K562 (cell line): Measurements from ENCODE around the gene LSM12. TPM values are rescaled to one million over a fixed set of nuclear protein-coding genes. Genes with fewer than 3 reads are reported as not detected.
A peak's percentile ranks its signal among the peaks of the same experiment; 100 is the strongest.

Experiments
- ARID1B ChIP-seq: fragments of 450-650 bp; IDR thresholded peaks from 2 replicates; pipeline ENCODE4 v1.6.1; 2016; ENCODE audit warnings: antibody characterized with exemption, mild to moderate bottlenecking, inconsistent platforms
- DNMT1 ChIP-seq: fragments of 450-650 bp; IDR thresholded peaks from 2 replicates; pipeline ENCODE4 v1.6.1; 2016; ENCODE audit warnings: antibody characterized with exemption, mild to moderate bottlenecking
- GTF2E2 ChIP-seq: fragments of 200-800 bp; sonication (Bioruptor generic); IDR thresholded peaks from 2 replicates; pipeline ENCODE4 v1.6.1; 2016; ENCODE audit warnings: missing genetic modification characterization, missing compliant biosample characterization
- JUNB ChIP-seq: fragments of 450-650 bp; formaldehyde crosslinking; conservative IDR thresholded peaks from 2 replicates; pipeline ENCODE4 v1.4.0; 2020; ENCODE audit warnings: mild to moderate bottlenecking
- KAT8 ChIP-seq: fragments of 450-650 bp; IDR thresholded peaks from 2 replicates; pipeline ENCODE4 v1.6.1; 2016; ENCODE audit warnings: low read depth, mild to moderate bottlenecking
- KLF10 ChIP-seq: fragments of 250-450 bp; sonication (Bioruptor Pico); IDR thresholded peaks from 2 replicates; pipeline ENCODE4 v1.6.1; 2021; ENCODE audit warnings: matching md5 sums
- MEIS2 ChIP-seq: fragments of 450-650 bp; IDR thresholded peaks from 2 replicates; pipeline ENCODE4 v1.6.1; 2014; ENCODE audit warnings: mild to moderate bottlenecking; ENCODE audit not compliant: partially characterized antibody
- PML ChIP-seq: IDR thresholded peaks from 2 replicates; pipeline ENCODE4 v1.6.1; 2012; ENCODE audit warnings: low read length, inconsistent platforms
- SMARCE1 ChIP-seq: fragments of 450-650 bp; IDR thresholded peaks from 2 replicates; pipeline ENCODE4 v1.7.1; 2016; ENCODE audit warnings: mild to moderate bottlenecking
- SPI1 ChIP-seq: IDR thresholded peaks from 2 replicates; pipeline ENCODE4 v1.6.1; 2011; ENCODE audit warnings: low read depth, low read length, control low read depth, borderline replicate concordance
- SUPT5H ChIP-seq: fragments of 450-650 bp; IDR thresholded peaks from 2 replicates; pipeline ENCODE4 v1.6.1; 2016
- TAF7 ChIP-seq: fragments of 450-650 bp; IDR thresholded peaks from 2 replicates; pipeline ENCODE4 v1.6.1; 2016; ENCODE audit warnings: missing genetic modification characterization, missing compliant biosample characterization
- TCF3 ChIP-seq: sonication (generic); formaldehyde crosslinking; IDR thresholded peaks from 2 replicates; pipeline ENCODE4 v1.4.0; 2020; ENCODE audit warnings: mild to moderate bottlenecking, missing genetic modification reagents
- ZEB2 ChIP-seq: fragments of 450-650 bp; IDR thresholded peaks from 2 replicates; pipeline ENCODE4 v1.6.1; 2016
- ZNF384 ChIP-seq: IDR thresholded peaks from 2 replicates; pipeline ENCODE4 v1.6.1; 2012; ENCODE audit warnings: low read depth, low read length, improper control_type of control experiment
- ZNF408 ChIP-seq: fragments of 250-450 bp; sonication (Bioruptor Pico); IDR thresholded peaks from 2 replicates; pipeline ENCODE4 v1.4.0; 2020; ENCODE audit warnings: low read depth, mild to moderate bottlenecking, moderate library complexity
- ZNF695 ChIP-seq: fragments of 450-650 bp; formaldehyde crosslinking; IDR thresholded peaks from 2 replicates; pipeline ENCODE4 v1.4.0; 2020; ENCODE audit warnings: mild to moderate bottlenecking, moderate library complexity
- ZNF699 ChIP-seq: fragments of 250-450 bp; sonication (Bioruptor Pico); IDR thresholded peaks from 2 replicates; pipeline ENCODE4 v1.8.0; 2021; ENCODE audit warnings: mild to moderate bottlenecking, moderate library complexity; ENCODE audit not compliant: insufficient replicate concordance
- polyA plus RNA-seq, 8 experiments: library from polyadenylated mRNA; depleted of rRNA in 4 of 8; stranded (reverse) in 5 of 8; unstranded in 3 of 8; fragments of >200 nt; fragmentation: Nextera tagmentation in 2 of 8; fragmentation: Illumina TruSeq in 1 of 8; extraction: Ambion mirVana in 2 of 8; extraction: Trizol in 1 of 8; gene quantifications; 2 replicates each; pipeline versions ENCODE4 v1.2.1 to v1.2.3, GENCODE V29; 2011 to 2014; ENCODE audit warnings: inconsistent platforms in 1 of 8, missing spikeins in 1 of 8
- total RNA-seq, 7 experiments: library from RNA; depleted of rRNA in 6 of 7; stranded (reverse); fragments of >200 nt in 6 of 7; fragmentation: Illumina TruSeq in 2 of 7; extraction: Trizol in 2 of 7; gene quantifications; 2 replicates each; pipeline versions ENCODE4 v1.2.1 to v1.2.3, GENCODE V29; 2011 to 2021; ENCODE audit warnings: low replicate concordance in 1 of 7
- TF ChIP-seq, protein P1 (sequence below), 3 experiments: fragments of 200-800 bp in 1 of 3; sonication (Bioruptor generic) in 1 of 3; sonication (generic) in 1 of 3; formaldehyde crosslinking in 1 of 3; IDR thresholded peaks; 2 replicates each; pipeline versions ENCODE4 v1.6.1 to v1.8.0; 2016 to 2022; ENCODE audit warnings: mild to moderate bottlenecking in 2 of 3, missing compliant biosample characterization in 2 of 3, missing genetic modification characterization in 2 of 3, missing genetic modification reagents in 1 of 3
- TF ChIP-seq, protein P2 (sequence below): sonication (generic); formaldehyde crosslinking; IDR thresholded peaks from 2 replicates; pipeline ENCODE4 v1.8.1; 2023; ENCODE audit warnings: mild to moderate bottlenecking, missing genetic modification reagents
- TF ChIP-seq, protein P3 (sequence below): fragments of 450-650 bp; IDR thresholded peaks from 2 replicates; pipeline ENCODE4 v1.6.1; 2016
- TF ChIP-seq, protein P4 (sequence below): fragments of 250-450 bp; sonication (Bioruptor Pico); IDR thresholded peaks from 2 replicates; pipeline ENCODE4 v1.4.0; 2020; ENCODE audit warnings: borderline replicate concordance
- TF ChIP-seq, protein P5 (sequence below): fragments of 250-450 bp; sonication (Bioruptor Pico); IDR thresholded peaks from 2 replicates; pipeline ENCODE4 v1.6.1; 2021; ENCODE audit warnings: mild to moderate bottlenecking

The LSM12 gene
- total and polyA plus RNA-seq, 9 of the 15 experiments (the other 6 are each of a cell fraction or from before 2014, with no cell fraction given) = 53.0 to 258 (median 89.3) TPM

DNA sequence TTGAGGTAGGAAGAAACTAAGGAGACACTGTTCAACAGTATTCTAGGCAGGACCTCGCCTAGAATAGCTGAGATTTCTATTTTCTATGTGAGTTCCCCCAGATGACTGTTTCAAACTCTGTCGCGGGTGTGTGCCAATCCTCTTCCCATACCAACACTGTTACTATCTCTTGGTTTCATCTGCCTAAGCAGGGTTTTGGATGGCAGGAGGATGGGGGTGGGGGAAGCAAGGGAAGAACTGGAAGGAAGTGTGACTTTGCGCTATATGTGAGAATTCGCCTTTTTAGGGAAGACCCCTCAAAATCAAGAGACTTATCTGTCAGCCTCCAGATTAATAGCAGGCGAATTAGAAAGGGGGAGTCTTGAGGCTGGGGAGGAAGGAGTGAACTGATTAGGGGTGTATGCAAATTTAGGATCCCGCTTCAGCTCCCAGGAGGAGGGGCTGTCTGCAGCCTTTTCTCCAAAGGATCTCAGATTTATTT lies 3.5 kb upstream of the LSM12 start (continued):
- TF ChIP-seq, protein P1, sequence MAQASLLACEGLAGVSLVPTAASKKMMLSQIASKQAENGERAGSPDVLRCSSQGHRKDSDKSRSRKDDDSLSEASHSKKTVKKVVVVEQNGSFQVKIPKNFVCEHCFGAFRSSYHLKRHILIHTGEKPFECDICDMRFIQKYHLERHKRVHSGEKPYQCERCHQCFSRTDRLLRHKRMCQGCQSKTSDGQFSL (CRISPR knock-in tag; IDR thresholded peaks at IDR 0.05) = 0 out of 2 replicates have a peak, but pooled peaks have one; percentile 4
- TF ChIP-seq, protein P1 (tag; IDR thresholded peaks at IDR 0.05) = no peak
- TF ChIP-seq, protein P2, sequence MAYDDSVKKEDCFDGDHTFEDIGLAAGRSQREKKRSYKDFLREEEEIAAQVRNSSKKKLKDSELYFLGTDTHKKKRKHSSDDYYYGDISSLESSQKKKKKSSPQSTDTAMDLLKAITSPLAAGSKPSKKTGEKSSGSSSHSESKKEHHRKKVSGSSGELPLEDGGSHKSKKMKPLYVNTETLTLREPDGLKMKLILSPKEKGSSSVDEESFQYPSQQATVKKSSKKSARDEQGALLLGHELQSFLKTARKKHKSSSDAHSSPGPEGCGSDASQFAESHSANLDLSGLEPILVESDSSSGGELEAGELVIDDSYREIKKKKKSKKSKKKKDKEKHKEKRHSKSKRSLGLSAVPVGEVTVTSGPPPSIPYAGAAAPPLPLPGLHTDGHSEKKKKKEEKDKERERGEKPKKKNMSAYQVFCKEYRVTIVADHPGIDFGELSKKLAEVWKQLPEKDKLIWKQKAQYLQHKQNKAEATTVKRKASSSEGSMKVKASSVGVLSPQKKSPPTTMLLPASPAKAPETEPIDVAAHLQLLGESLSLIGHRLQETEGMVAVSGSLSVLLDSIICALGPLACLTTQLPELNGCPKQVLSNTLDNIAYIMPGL (CRISPR knock-in tag) = no peak
- TF ChIP-seq ZNF384 = peak; percentile 29; the same call in 1 of the 2 replicates
- no peak for TF ChIP-seq JUNB (CRISPR knock-in tag)
- no peak for TF ChIP-seq TAF7 (tag)
- no peak; the same call in 1 of the 2 replicates for TF ChIP-seq TCF3 (CRISPR knock-in tag)
- no peak for TF ChIP-seq ZNF408 (CRISPR knock-in tag)
- TF ChIP-seq ZEB2 = no peak
- no peak for TF ChIP-seq DNMT1
- TF ChIP-seq KLF10 (CRISPR knock-in tag) = no peak
- peak; percentile 46; the same call in 1 of the 2 replicates for TF ChIP-seq SUPT5H
- TF ChIP-seq KAT8 = no peak
- peak; percentile 53 for TF ChIP-seq MEIS2
- 0 out of 2 replicates have a peak, but pooled peaks have one; percentile 2 for TF ChIP-seq SPI1
- no peak for TF ChIP-seq ZNF699 (CRISPR knock-in tag)
- TF ChIP-seq ZNF695 (CRISPR knock-in tag) = no peak
- TF ChIP-seq, protein P3, sequence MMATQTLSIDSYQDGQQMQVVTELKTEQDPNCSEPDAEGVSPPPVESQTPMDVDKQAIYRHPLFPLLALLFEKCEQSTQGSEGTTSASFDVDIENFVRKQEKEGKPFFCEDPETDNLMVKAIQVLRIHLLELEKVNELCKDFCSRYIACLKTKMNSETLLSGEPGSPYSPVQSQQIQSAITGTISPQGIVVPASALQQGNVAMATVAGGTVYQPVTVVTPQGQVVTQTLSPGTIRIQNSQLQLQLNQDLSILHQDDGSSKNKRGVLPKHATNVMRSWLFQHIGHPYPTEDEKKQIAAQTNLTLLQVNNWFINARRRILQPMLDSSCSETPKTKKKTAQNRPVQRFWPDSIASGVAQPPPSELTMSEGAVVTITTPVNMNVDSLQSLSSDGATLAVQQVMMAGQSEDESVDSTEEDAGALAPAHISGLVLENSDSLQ = peak; percentile 52
- TF ChIP-seq SMARCE1 = 0 out of 2 replicates have a peak, but pooled peaks have one; percentile 60
- TF ChIP-seq GTF2E2 (tag) = peak; percentile 54; the same call in 1 of the 2 replicates
- TF ChIP-seq, protein P4, sequence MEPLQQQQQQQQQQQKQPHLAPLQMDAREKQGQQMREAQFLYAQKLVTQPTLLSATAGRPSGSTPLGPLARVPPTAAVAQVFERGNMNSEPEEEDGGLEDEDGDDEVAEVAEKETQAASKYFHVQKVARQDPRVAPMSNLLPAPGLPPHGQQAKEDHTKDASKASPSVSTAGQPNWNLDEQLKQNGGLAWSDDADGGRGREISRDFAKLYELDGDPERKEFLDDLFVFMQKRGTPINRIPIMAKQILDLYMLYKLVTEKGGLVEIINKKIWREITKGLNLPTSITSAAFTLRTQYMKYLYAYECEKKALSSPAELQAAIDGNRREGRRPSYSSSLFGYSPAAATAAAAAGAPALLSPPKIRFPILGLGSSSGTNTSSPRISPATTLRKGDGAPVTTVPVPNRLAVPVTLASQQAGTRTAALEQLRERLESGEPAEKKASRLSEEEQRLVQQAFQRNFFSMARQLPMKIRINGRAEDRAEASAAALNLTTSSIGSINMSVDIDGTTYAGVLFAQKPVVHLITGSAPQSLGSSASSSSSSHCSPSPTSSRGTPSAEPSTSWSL (CRISPR knock-in tag) = no peak
- TF ChIP-seq, protein P5, sequence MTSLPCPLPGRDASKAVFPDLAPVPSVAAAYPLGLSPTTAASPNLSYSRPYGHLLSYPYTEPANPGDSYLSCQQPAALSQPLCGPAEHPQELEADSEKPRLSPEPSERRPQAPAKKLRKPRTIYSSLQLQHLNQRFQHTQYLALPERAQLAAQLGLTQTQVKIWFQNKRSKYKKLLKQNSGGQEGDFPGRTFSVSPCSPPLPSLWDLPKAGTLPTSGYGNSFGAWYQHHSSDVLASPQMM (CRISPR knock-in tag) = no peak
- TF ChIP-seq ARID1B = peak; percentile 51
- TF ChIP-seq PML = peak; percentile 64; the same call in 1 of the 2 replicates
